GM12874 (cell line): Measurements from ENCODE around the gene GTPBP1.

Source experiments
- CTCF ChIP-seq: IDR thresholded peaks from 2 replicates; pipeline ENCODE4 v1.5.1; 2011; ENCODE audit warnings: low read depth, mild to moderate bottlenecking, control low read depth, low read length, moderate library complexity; ENCODE audit not compliant: insufficient read depth

The GTPBP1 gene

GRCh38 chr22:38758276-38758945 is 52.7 kb downstream of the GTPBP1 start:
- no peak for TF ChIP-seq CTCF

GRCh38 chr22:38759005-38759404 is 53.3 kb downstream of the GTPBP1 start:
- TF ChIP-seq CTCF: no peak

- TF ChIP-seq CTCF: no peak
These were observed 54.9 kb downstream of the GTPBP1 start for GRCh38 chr22:38760477-38761201.

GRCh38 chr22:38761202-38762162 is 55.7 kb downstream of the GTPBP1 start:
- no peak for TF ChIP-seq CTCF

- TF ChIP-seq CTCF: no peak
These were observed 56.8 kb downstream of the GTPBP1 start for GRCh38 chr22:38762551-38762983.

- peak; percentile 77 for TF ChIP-seq CTCF
These were observed 60.5 kb downstream of the GTPBP1 start for GRCh38 chr22:38766076-38766777.
